Right cardiac atrium (tissue), 5 donors: Measurements from ENCODE around the gene PTPRM. TPM values are rescaled to one million over a fixed set of nuclear protein-coding genes. Genes with fewer than 3 reads are reported as not detected.

Source experiments
- ATAC-seq, 2 donors: fragments of 200-7000 bp; cut with Tn5 transposase; one replicate each; pipeline versions ENCODE4 v1.8.0 to v1.9.1; 2020; ENCODE audit warnings: moderate library complexity in 2 of 2, mild to moderate bottlenecking in 1 of 2
- DNase-seq, 3 donors: peaks; one replicate each; pipeline ENCODE4 v3.0.0-alpha.2; 2020
- H3K27ac ChIP-seq: one replicate; pipeline ENCODE4 v1.5.1; 2013; ENCODE audit warnings: mild to moderate bottlenecking, low read length, control low read depth, moderate library complexity
- H3K27me3 ChIP-seq: one replicate; pipeline ENCODE4 v1.6.1; 2013; ENCODE audit not compliant: control insufficient read depth, insufficient read depth
- H3K4me1 ChIP-seq: one replicate; pipeline ENCODE4 v1.6.1; 2013; ENCODE audit warnings: low read length; ENCODE audit not compliant: control insufficient read depth, insufficient read depth
- H3K4me3 ChIP-seq: one replicate; pipeline ENCODE4 v1.5.1; 2013; ENCODE audit warnings: low read length, control low read depth
- H3K9me3 ChIP-seq: one replicate; pipeline ENCODE4 v1.6.1; 2013; ENCODE audit warnings: low read length; ENCODE audit not compliant: control insufficient read depth
- WGBS: extraction: QIAGEN DNeasy Blood & Tissue Kit; methylation state at CpG from one replicate; pipeline ENCODE4 v1.1.7; 2013; 5-methylcytosine and 5-hydroxymethylcytosine counted together
- intact Hi-C, 4 donors: fragments of 100-400 bp; cut with DNase I; formaldehyde crosslinking; loops; one replicate each; pipeline versions ENCODE4 v1.11.0 to v1.14.0; 2022 to 2023
- polyA plus RNA-seq: library from polyadenylated mRNA; stranded (reverse); fragments of 200-250 nt; gene quantifications from one replicate; pipeline ENCODE4 v1.2.3, GENCODE V29; 2013
- total RNA-seq, 4 donors: library from RNA; stranded (reverse); fragmentation: NEBNext Ultra II Directional; extraction: Animal tissue kit (Norgen Biotek cat#: 25700); gene quantifications; one replicate each; pipeline ENCODE4 v1.2.1, GENCODE V29; 2021
- donor health status: healthy with polysubstance abuse.
- donor health status: DM: no; HTN: yes; CAD: no.
- donor health status: DM: no; HTN: no; CAD: no.
- donor health status: DM: no; HTN: yes; CAD: no; lungs with severe emphysema.
- donor health status: DM: yes; HTN: yes; CAD: no.

Gene PTPRM
- total and polyA plus RNA-seq, 5 donors: 55.1 to 81.5 (median 63.4) TPM

- 37% methylated on average over 2 of the region's 2 CpGs for WGBS
- intact Hi-C loops: no loop called here
- Histone ChIP-seq H3K4me1 (peaks cover 8% of the 10 kb centered on the region), H3K9me3 (no peaks in the 10 kb centered on the region), H3K27me3 (no peaks in the 10 kb centered on the region), H3K4me3 (no peak overlapping the region), H3K27ac (no peak overlapping the region)
- DNase-seq (no peak), ATAC-seq (peak in 1 of 2 donors; percentile 46)
Measured at GRCh38 chr18:7840411-7840810, 273.3 kb downstream of the PTPRM start.

GRCh38 chr18:7844017-7844416 lies 276.9 kb downstream of the PTPRM start:
- intact Hi-C loops: no loop called here
- 97% methylated on average over 2 of the region's 2 CpGs for WGBS

GRCh38 chr18:7844418-7844817 lies 277.3 kb downstream of the PTPRM start:
- intact Hi-C loops: no loop called here
- 88% methylated on average over 2 of the region's 2 CpGs for WGBS
- H3K27me3 ChIP-seq: no peaks in the 10 kb centered on the region
- no peaks in the 10 kb centered on the region for H3K9me3 ChIP-seq
- ATAC-seq (no peak), DNase-seq (no peak)
- H3K4me1 ChIP-seq: peaks cover 3% of the 10 kb centered on the region
- no peak overlapping the region for H3K27ac ChIP-seq
- no peak overlapping the region for H3K4me3 ChIP-seq

More at GRCh38 chr18:7844017-7844416, 276.9 kb downstream of the PTPRM start:
- no peaks in the 10 kb centered on the region for H3K9me3 ChIP-seq
- no peaks in the 10 kb centered on the region for H3K27me3 ChIP-seq
- H3K4me3 ChIP-seq: no peak overlapping the region
- peaks cover 5% of the 10 kb centered on the region for H3K4me1 ChIP-seq
- ATAC-seq (no peak), DNase-seq (no peak)
- H3K27ac ChIP-seq: no peak overlapping the region

- H3K9me3 ChIP-seq: no peaks in the 10 kb centered on the region
- H3K27me3 ChIP-seq: no peaks in the 10 kb centered on the region
- DNase-seq (no peak), ATAC-seq (no peak)
- H3K4me1 ChIP-seq: no peaks in the 10 kb centered on the region
- 87% methylated on average over 4 of the region's 4 CpGs for WGBS
- intact Hi-C loops: no loop called here
- no peak overlapping the region for H3K27ac ChIP-seq
- no peak overlapping the region for H3K4me3 ChIP-seq
Measured at GRCh38 chr18:7846335-7846734, 279.2 kb downstream of the PTPRM start.

- Histone ChIP-seq H3K27ac (no peak overlapping the region), H3K4me1 (no peaks in the 10 kb centered on the region), H3K9me3 (no peaks in the 10 kb centered on the region), H3K4me3 (no peak overlapping the region), H3K27me3 (no peaks in the 10 kb centered on the region)
- WGBS: 87% methylated on average over 4 of the region's 4 CpGs
- no peak for ATAC-seq
- intact Hi-C loops: no loop called here
- no peak for DNase-seq
Measured at GRCh38 chr18:7847357-7848053, 280.4 kb downstream of the PTPRM start.

- DNase-seq (no peak), ATAC-seq (no peak)
- no peak overlapping the region for H3K27ac ChIP-seq
- H3K27me3 ChIP-seq: no peaks in the 10 kb centered on the region
- intact Hi-C loops: no loop called here
- H3K4me1 ChIP-seq: no peaks in the 10 kb centered on the region
- no peaks in the 10 kb centered on the region for H3K9me3 ChIP-seq
- no peak overlapping the region for H3K4me3 ChIP-seq
Measured at GRCh38 chr18:7848054-7848412, 280.9 kb downstream of the PTPRM start.

GRCh38 chr18:7850446-7850845 lies 283.3 kb downstream of the PTPRM start:
- no peaks in the 10 kb centered on the region for H3K27me3 ChIP-seq
- DNase-seq (no peak), ATAC-seq (no peak)
- intact Hi-C loops: no loop called here
- no peak overlapping the region for H3K4me3 ChIP-seq
- peaks cover 4% of the 10 kb centered on the region for H3K4me1 ChIP-seq
- no peaks in the 10 kb centered on the region for H3K9me3 ChIP-seq
- no peak overlapping the region for H3K27ac ChIP-seq

GRCh38 chr18:7855028-7855427 lies 287.9 kb downstream of the PTPRM start:
- intact Hi-C loops: no loop called here
- Histone ChIP-seq H3K4me3 (no peak overlapping the region), H3K9me3 (no peaks in the 10 kb centered on the region), H3K4me1 (peaks cover 9% of the 10 kb centered on the region), H3K27ac (peak overlapping the region; percentile 15), H3K27me3 (no peaks in the 10 kb centered on the region)
- ATAC-seq (peak; percentile 76 to 88), DNase-seq (peak in 1 of 3 donors; percentile 35)
- 80% methylated on average over 1 of the region's 1 CpG for WGBS

GRCh38 chr18:7855671-7856070 lies 288.6 kb downstream of the PTPRM start:
- Histone ChIP-seq H3K9me3 (no peaks in the 10 kb centered on the region), H3K27ac (no peak overlapping the region), H3K4me1 (peaks cover 10% of the 10 kb centered on the region), H3K27me3 (no peaks in the 10 kb centered on the region), H3K4me3 (no peak overlapping the region)
- ATAC-seq: no peak
- 11% methylated on average over 1 of the region's 1 CpG for WGBS
- DNase-seq: no peak
- intact Hi-C loops: no loop called here

GRCh38 chr18:7856116-7856515 lies 289.0 kb downstream of the PTPRM start:
- no peak for ATAC-seq
- Histone ChIP-seq H3K9me3 (no peaks in the 10 kb centered on the region), H3K4me1 (peaks cover 11% of the 10 kb centered on the region), H3K27me3 (no peaks in the 10 kb centered on the region), H3K27ac (no peak overlapping the region), H3K4me3 (no peak overlapping the region)
- DNase-seq: no peak
- WGBS: 95% methylated on average over 3 of the region's 3 CpGs
- intact Hi-C loops: no loop called here

- Histone ChIP-seq H3K9me3 (no peaks in the 10 kb centered on the region), H3K4me1 (peaks cover 11% of the 10 kb centered on the region), H3K27me3 (no peaks in the 10 kb centered on the region), H3K4me3 (no peak overlapping the region), H3K27ac (no peak overlapping the region)
- WGBS: 63% methylated on average over 2 of the region's 2 CpGs
- DNase-seq (no peak), ATAC-seq (no peak)
- intact Hi-C loops: no loop called here
Measured at GRCh38 chr18:7856733-7857132, 289.6 kb downstream of the PTPRM start.

GRCh38 chr18:7857562-7857961 lies 290.4 kb downstream of the PTPRM start:
- Histone ChIP-seq H3K27ac (no peak overlapping the region), H3K4me1 (peaks cover 11% of the 10 kb centered on the region), H3K27me3 (no peaks in the 10 kb centered on the region), H3K9me3 (no peaks in the 10 kb centered on the region), H3K4me3 (no peak overlapping the region)
- ATAC-seq (no peak), DNase-seq (no peak)
- 56% methylated on average over 1 of the region's 1 CpG for WGBS
- intact Hi-C loops: no loop called here
